HG02973 (cell line): ENCODE results near the gene FAM149B1.

Experiments used
- ATAC-seq: cut with Tn5 transposase; IDR thresholded peaks from one replicate; pipeline ENCODE4 v1.9.1; 2021; ENCODE audit warnings: moderate library complexity; ENCODE audit not compliant: unreplicated experiment

The FAM149B1 gene

DNA sequence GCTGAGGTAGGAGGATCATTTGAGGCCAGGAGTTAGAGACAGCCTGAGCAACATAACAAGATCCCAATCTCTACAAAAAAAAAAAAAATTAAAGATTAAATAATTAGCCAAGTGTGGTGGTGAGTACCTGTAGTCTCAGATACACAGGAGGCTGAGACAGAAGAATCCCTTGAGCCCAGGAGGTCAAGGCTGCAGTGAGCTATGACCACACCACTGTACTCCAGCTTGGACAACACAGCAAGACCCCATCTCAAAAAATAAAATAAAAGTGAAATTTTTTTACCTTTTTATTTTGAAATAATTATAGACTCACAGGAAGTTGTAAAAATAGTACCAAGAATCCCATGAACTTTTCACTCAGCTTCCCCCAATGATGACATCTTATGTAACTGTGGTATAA is 4.9 kb downstream of the FAM149B1 start:
- no peak for ATAC-seq

DNA sequence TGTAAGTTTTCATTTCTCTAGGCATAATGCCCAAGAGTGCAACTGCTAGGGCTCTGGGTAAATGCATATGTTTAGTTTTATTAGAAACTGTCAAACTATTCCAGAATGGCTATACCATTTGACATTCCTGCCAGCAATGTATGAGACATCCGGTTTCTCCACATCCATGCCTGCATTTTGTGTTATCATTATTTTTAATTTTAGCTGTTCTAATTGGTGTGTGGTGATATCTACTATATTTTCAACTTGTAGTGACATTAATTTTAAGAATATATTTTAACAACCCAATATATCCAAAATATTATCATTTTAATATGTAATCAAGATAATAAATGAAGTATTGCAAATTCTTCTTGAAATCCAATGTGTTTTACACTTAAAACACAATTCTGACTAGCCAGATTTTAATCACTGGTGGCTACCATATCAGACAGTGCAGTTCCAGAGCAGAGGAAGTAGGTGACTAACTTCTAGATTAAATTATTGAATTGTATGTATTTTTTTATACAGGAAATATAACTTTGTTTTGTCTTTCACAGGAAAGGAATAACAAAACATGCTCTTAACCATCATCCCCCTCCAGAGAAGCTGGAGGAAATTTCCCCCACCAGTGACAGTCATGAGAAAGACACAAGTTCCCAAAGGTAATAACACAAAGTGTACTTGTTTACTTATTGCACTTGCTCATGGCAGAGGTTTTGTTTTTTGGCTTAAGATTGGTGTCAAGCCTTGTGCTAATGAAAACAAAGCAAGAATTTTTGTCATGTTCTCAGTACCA is 6.4 kb downstream of the FAM149B1 start:
- no peak for ATAC-seq

DNA sequence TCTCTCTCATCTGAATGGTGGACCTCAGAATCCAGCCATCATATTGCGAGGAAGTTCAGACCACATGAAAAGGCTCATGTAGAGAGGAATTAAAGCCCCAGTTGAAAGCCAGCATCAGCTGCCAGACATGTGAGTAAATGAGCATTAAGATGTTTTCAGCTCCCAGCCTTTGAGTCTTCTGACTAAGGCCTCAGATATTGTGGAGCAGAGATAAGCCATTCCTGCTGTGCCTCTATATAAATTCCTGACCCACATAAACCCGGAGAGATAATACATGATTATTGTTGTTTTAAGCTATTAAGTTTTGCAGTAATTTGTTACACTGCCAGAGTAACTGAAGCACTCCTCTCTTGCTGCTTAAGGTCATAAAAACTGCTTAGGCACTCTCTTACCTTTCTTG is 14.6 kb downstream of the FAM149B1 start:
- no peak for ATAC-seq

DNA sequence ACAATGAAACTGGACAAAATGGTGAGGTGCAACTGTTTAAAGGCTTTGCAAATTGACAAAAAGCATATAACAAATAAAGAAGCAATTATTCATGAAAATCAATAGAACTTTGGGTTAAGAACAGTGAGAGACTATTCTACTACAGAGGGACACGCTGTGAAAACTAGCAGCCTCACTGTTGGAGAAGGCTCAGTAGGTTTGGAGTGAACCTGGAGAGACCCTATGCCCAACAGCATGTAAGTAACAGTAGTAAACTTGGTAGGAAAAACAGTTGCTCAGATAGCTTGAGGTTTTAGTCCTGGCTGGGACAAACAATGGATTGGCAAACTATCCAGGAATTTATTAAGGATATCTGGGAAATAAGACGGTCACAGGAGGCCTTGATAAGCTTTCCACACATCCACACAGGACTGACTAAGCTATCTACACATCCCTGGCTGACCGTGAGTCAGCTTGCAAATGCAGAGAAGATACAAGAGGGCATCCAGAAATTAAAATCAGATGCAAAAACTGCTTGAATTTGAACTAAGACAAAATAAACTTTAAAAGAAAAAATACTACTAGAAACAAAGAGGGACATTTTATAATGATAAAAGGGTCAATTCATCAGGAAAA is 15.9 kb downstream of the FAM149B1 start:
- no peak for ATAC-seq

DNA sequence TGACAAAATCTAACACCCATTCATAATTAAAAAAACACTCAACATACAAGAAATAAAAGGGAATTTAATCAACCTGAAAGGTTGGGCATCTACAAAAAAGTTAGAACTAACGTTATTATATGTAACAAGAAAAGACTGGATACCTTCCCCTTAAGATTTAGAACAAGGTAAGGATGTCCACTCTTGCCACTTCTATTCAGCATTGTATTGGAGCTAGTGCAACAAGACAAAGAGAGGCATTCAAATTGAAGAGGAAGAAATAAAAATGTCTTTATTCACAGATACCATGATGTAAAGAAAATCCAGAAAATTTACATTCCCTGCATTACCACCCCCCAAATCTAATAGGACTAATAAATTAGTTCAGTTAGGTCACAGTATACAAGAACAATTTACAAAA is 18.3 kb downstream of the FAM149B1 start:
- ATAC-seq, result no peak

DNA sequence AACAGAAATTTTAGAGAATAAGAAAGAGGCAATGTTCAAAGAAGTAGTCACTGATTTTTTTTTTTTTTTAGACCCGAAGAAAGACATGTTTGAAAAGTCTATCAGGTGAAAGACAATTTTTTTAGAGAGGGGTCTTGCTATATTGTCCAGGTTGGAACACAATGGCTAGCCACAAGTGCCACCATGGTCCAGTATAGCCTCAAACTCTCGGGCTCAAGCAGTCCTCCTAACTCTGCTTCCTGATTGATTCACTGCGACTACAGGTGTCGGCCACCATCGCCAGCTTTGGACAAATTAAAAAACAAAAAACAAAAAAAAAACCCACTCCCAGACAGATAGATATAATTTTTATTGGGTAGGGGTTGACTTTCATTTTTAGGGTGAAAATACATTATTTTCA is 22.3 kb downstream of the FAM149B1 start:
- no peak for ATAC-seq

DNA sequence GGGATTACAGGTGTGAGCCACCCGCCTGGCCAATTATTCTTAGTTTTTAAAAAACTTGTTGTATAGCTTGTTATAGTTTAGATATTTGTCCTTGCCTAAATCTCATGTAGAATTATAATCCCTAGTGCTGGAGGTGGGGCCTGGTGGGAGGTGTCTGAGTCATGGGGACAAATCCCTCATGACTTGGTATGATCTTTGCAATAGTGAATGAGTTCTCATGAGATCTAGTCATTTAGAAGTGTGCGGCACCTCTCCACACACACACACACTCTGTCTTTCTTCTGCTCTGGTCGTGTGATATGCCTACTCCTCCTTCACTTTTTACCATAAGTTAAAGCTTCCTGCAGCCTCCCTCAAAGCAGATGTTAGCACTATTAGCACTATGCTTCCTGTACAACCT is 37.2 kb downstream of the FAM149B1 start:
- ATAC-seq, result no peak

DNA sequence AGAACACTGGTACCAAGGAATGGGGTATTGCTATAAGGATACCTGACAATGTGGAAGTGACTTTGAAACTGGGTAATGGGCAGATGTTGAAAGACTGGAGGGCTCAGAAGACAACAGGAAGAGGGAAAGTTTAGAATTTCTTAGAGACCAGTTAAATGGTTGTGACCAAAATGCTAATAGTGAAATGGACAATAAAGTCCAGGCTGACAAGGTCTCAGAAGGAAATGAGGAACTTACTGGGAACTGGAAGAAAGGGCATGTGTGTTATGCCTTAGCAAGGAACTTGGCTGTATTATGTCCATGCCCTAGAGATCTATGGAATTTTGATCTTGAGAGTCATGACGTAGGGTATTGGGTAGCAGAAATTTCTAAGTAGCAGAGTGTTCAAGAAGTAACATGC is 38.0 kb downstream of the FAM149B1 start:
- ATAC-seq, result no peak

DNA sequence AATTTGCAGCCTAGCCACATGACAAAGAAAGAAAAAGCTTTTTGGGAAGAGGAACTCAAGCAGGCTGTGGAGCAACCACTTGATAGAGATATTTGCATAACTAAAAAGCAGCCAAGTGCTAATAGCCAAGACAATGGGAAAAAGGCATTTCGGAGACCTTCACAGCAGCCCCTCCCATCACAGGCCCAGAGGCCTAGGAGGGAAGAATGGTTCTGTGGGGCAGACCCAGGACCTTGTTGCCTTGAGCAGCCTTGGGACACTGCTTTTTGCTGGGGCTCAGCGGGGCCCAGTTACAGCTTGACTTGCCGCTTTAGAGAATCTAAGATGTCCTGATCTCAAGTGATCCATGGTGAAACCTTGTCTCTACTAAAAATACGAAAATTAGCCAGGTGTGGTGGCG is 38.5 kb downstream of the FAM149B1 start:
- ATAC-seq, result no peak

DNA sequence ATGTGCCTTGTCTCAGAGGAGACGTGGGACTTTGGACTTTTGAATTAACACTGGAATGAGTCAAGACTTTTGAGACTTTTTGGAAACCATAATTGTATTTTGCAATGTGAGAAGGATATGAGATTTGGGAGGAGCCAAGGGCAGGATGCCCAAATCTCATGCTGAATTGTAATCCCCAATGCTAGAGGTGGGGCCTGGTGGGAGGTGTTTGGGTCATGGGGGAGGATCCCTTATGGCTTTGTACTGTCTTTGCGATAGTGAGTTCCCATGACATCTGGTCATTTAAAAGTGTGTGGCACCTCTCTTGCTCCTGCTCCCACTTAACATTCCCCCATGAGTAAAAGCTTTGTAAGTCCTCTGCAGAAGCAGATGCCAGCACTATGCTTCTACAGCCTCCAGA is 40.0 kb downstream of the FAM149B1 start:
- no peak for ATAC-seq

DNA sequence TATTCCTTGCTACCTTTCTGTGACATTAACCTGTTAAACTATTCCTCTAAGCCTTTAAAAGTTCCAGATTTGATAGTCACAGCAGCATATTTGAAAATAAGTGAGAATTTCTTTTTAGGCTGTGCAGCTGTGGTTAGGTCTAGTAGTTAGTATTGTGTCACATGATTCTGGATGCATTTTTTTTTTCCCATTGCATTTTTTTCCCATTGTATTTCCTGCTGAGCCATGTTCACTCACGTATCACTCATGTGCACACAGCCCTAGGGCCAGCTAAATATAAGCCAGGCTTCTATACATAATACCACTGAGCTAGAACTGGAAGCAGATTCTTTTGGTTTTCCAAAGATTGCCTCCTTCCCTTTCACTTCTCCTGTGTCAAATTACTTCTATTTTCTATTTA is 41.8 kb downstream of the FAM149B1 start:
- ATAC-seq, result no peak

DNA sequence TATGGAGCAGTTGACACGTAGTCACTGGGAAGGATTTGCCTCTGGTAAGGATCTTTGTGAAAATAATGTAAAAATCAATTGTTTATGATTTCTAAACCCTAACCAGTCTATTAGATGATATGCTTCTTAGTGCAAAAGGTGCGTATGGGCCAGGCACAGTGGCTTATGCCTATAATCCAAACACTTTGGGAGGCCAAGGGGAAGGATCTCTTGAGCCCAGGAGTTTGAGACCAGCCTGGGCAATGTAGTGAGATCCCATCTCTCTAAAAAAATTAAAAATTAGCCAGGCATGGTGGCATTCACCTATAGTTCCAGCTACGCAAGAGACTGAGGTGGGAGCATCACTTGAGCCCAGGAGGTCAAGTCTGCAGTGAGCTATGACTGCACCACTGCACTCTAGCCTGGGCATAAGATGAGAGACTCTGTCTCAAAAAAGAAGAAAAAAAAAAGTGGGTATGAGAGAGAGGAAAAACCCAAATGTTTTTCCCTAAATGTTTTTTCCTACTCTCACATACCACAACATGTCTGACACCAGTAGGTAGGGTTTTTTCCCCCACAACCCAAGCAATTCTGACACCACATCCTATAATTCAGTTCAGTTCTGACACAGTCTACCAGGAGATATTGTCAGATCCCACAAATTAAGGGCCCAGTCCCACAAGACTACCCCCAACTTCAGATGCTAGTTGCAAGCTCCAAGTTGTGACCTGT is 42.6 kb downstream of the FAM149B1 start:
- no peak for ATAC-seq

DNA sequence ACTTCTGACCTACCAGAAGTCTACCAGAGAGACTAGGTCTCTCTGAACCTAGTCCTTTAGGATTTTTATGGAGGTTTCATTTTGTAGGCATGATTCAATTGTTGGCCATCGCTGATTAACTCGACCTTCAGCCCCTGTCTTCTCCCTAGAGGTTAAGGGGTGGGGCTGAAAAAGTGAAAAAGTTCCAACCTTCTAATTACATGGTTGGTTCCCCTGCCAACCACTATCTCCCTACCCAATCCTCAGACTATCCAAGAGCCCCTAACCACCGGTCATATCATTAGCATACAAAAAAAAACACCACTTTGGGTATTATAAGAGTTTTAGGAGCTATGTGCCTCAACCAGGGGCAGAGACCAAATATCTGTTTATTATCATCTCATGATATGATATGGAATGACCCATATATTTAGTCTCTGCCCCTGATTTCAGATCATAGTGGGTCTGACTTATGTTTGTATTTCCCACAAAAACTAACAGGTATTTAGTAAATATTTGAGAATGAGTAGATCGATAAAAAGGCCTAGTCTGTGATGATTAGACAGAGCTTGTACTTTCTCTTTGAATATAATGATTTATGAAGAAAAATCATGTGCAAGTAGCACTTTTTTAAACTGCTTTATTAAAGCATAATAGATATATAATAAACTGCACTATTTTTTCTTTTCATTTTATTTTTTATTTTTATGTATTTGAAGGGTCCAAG is 43.3 kb downstream of the FAM149B1 start:
- ATAC-seq, result no peak

DNA sequence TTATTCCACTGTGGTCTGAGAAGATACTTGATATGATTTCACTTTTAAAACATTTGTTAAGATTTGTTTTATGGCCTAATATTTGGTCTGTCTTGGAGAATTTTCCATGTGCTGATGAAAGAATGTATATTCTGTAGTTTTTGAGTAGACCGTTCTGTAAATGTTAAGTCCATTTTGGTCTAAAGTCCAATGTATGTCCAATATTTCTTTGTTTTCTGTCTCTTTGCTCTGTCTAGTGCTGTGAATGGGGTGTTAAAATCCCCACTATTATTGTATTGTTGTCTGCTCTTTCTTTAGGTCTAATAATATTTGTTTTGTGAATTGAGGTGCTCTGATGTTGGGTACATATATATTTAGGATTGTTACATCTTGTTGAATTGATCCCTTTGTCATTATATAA is 47.8 kb downstream of the FAM149B1 start:
- no peak for ATAC-seq

DNA sequence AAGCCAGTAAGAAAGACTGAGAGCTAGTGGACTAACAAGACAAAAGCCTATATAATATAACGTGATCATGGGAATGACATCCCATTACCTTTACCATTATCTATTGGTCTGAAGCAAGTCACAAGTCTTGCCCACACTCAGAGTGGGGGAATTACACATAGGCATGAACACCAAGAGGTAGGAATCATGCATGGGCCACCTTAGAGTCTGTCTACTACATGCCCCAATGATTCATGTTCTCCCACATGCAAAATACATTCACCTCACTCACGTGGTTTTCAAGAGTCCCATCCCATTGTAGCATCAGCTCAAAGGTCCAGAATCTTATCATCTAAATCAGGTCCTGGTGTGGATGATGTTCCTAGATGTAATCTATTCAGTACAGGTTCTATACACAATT is 49.7 kb downstream of the FAM149B1 start:
- ATAC-seq, result no peak

DNA sequence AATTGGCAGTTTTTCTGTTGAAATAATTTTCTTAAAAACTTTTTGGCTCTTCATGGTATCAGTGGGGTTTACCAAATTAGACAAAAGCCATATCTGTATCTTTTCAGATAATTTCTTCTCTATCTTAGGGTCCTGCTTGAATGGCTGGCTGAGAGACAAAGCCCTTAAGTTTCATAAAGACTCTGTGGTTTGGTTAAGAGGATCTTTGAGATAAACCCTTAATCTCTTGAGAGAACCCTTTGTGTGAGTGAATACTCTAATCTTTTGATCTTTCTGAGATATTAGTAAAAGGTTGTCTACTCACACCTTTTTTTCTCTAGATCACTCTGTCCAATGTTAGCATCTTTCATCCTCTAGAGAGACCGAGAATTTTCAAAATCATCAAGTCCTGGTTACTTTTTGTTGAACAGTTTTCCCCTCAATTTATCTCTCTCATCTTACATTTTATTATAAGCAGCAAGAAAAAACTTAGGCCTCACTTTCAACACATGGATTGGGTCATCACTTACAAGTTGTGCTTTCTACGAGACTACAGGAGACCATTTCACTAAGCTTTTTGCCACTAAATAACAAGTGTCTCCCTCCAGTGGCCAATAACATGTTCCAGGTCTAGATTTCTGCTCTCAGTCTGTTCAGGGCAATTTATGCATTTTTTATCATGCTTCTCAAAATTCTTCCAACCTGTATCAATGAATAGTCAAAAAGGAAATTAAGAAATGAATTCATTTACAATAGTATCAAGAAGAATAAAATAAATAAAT is 50.7 kb downstream of the FAM149B1 start:
- ATAC-seq, result no peak

DNA sequence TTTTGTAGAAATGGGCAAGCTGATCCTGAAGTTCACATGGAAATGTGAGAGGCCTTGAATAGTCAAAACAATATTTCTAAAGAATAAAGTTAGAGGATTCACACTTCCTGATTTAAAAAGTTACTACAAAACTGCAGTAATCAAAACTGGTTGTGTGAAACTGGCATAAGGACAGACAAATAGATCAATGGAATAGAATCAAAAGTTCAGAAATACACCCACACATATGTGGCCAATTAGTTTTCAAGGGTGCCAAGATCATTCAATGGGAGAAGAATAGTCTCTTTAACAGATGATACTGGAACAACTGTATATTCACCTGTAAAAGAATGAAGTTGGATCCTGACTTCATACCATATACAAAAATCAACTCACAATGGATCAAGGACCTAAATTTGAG is 51.5 kb downstream of the FAM149B1 start:
- ATAC-seq, result no peak

DNA sequence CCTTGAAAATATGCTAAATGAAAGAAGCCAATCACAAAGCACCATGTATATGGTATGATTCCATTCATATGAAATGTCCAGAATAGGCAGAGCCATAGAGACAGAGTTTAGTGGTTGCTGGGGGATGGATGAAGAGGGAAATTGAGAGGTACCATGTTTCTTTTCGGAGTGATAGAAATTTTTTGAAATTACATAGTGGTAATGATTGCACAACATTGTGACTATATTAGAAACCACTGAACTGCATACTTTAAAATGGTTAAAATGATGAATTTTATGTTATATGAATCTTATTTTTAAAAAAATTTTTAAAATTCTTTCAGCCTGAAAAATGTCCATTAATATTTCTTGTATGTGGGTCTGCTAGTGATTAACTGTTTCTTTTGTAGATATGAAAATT is 53.1 kb downstream of the FAM149B1 start:
- no peak for ATAC-seq

DNA sequence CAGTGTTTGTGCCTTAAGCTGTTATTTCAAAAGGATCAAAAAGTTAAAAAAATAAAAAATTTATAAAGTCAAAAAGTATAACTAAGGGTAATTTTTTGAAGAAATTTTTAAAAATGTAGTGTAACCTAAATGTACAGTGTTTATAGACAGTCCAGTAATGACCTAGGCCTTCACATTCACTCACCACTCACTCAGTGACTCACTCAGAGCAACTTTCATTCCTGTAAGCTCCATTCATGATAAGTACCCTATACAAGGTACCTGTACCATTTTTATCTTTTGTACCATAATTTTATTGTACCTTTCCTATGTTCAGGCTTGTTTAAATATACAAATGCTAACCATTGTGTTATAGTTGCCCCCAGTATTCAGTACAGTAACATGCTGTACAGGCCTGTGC is 57.6 kb downstream of the FAM149B1 start:
- ATAC-seq, result no peak

DNA sequence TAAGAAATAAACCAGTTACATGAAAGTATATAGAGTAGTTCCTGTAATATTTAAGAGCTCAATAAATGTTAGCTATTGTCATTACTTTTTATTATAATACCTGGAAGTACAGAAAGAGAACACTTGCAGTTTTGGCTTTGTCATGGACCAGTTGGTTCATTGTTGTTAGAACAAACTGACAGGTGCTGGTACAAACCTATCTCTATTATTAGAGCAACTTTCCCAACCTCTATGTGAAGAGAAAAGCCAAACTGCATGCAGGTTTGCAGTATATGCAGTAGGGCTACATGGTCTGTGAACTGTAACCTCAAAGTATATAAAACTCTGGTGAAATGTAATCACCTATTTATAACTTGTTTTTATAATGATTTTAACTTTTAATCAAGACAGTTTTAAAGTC is 58.7 kb downstream of the FAM149B1 start:
- ATAC-seq, result no peak

DNA sequence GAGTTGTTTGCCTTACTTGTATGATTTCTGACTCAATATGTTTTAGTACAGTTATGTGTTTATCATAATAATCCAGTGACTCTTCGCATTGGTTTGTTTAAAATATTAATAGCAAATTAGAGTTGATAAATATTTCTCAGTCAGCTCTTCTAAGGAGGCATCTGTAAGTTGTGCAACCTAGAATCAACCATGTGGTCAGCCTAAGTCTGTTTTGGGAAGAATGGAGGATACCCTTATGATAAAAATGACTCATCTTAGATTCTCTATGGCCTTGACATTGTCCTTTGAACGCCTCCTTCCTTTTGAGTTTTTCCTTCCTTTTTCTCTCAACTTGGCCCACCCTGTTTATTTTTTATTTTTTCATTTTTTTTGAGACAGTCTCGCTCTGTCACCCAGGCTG is 60.3 kb downstream of the FAM149B1 start:
- no peak for ATAC-seq
